ENCODE results near the gene SNAP25. TPM values are rescaled to one million over a fixed set of nuclear protein-coding genes. Genes with fewer than 3 reads are reported as not detected.

SNAP25 gene
- total RNA-seq, 1 donor from 2014 or later, result 3.5 TPM

GRCh38 chr20:10304471-10305046, 85.9 kb downstream of the SNAP25 start:
- DNase-seq, result no peak

- no peak for DNase-seq
Observed at GRCh38 chr20:10306440-10307358, 88.1 kb downstream of the SNAP25 start.

- no peak for DNase-seq
Observed at GRCh38 chr20:10307359-10307735, 88.7 kb downstream of the SNAP25 start.

GRCh38 chr20:10308652-10309051, 90.0 kb downstream of the SNAP25 start:
- DNase-seq, result no peak

- no peak for DNase-seq
Observed at GRCh38 chr20:10309326-10309725, 90.7 kb downstream of the SNAP25 start.

- no peak for DNase-seq
Observed at GRCh38 chr20:10312111-10312510, 93.5 kb downstream of the SNAP25 start.

DNA sequence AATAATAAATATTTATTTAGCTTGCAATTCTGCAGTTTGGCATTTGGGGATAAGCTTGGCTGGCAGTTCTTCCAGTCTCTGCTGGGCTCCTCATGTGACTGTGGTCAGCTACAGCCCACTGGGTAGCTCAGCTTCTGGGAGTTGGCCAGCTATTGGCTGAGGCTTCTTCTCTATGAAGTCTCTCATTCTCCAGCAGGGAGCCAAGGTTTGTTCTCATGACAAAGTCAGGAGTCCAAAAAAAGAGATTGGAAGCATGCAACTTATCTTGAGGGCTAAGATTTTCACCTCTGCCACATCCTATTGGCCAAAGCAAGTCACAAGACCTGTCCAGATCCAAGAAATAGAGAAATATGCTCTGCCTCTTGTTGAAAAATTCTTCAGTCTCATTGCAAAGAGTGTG, 94.6 kb downstream of the SNAP25 start:
- no peak for DNase-seq

GRCh38 chr20:10313701-10314100, 95.1 kb downstream of the SNAP25 start:
- DNase-seq, result no peak

DNA sequence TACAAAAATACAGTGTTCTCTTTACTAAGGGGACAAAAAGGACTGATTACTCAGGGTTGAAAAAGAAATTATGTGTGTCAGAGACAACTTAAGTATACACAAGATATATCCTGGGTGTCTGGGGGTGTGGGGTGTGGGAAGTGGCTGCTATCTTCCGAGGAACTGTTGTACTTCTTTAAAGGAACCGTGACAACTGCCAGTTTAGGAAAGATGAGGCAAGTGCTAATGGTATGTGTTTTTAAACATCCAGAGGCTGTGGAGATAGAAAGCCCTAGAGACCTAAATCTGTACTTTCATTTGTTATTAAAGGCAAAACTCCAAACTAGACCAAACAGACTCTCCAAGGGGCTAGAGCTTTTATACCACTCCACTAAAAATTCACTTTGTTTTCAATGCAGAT, 95.6 kb downstream of the SNAP25 start:
- no peak for DNase-seq

GRCh38 chr20:10315138-10315537, 96.5 kb downstream of the SNAP25 start:
- DNase-seq, result no peak

DNA sequence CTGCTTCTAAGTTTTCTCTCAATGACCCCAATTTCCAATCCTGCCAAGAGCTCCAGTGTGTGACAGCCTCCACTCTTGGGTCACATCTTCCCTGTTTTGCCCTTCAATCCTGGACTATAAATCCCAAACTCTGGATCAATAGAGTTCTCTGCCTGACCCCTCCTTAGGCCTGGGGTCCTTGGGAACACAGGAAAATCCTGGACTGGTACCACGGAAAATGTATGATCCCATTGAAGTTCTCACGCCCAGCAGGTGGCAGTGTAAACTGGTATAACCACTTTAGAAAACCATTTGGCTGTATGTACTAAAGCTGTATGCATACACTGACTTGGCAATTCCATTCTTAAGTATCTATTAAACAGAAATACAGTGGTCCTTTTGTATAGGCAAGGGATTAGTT, 98.0 kb downstream of the SNAP25 start:
- DNase-seq, result no peak

DNA sequence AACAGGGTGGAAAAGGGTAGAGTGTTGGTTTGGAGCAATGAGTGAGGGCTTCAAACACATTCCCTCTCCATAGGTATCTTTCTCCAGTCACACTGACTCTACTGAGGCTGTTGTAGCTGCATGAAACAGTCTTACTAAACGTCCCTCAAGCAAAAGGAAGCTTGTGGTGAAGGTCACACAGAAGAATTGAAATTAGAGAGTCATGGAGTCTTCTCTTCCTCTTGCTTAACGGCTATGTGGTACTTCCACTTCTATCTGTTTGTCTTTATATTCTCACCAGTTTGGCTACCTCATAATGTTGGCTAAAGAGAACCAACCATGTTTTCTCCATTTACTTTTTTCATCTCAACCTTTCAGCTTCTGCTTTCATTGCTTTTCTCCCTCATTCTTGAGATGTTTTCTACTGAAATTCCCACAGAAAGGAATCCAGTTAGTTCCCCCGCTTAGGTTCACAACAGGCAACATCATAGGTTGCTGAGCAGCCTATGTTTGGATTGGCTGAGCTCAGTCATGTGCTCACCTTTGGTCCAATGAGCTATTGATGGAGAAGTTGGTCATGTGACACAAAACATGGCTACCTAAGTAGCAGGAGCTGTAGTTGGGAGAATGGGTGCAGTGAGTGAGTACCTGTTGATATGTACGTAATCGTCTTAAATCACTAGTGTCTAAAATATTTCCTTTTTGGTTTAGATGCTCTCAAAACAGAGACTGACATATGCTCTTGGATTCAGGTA, 99.8 kb downstream of the SNAP25 start:
- no peak for DNase-seq

DNA sequence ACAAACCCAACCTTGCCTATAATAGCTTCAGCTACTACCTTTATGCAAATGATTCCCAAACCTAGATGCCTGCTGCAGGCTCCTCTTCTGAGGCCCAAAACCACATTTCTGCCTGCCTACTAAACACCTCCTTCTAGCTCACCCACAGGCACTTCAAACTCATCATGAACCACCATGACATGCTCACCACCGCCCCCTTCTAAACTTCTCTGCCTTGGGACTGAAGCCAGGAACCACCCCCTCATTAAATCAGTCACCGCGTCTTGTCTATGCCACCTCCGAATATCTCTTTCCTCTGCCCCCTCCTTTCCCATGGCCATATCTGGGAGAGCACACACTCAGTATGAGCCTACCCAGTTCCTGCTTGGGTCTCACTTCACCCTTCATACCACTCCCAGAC, 101.2 kb downstream of the SNAP25 start:
- no peak for DNase-seq

- DNase-seq, result peak; percentile 11
Observed at GRCh38 chr20:10321138-10321717, 102.6 kb downstream of the SNAP25 start.

GRCh38 chr20:10322073-10323012, 103.7 kb downstream of the SNAP25 start:
- no peak for DNase-seq

- no peak for DNase-seq
Observed at GRCh38 chr20:10323729-10324128, 105.1 kb downstream of the SNAP25 start.

- DNase-seq, result no peak
Observed at GRCh38 chr20:10324198-10324847, 105.7 kb downstream of the SNAP25 start.

DNA sequence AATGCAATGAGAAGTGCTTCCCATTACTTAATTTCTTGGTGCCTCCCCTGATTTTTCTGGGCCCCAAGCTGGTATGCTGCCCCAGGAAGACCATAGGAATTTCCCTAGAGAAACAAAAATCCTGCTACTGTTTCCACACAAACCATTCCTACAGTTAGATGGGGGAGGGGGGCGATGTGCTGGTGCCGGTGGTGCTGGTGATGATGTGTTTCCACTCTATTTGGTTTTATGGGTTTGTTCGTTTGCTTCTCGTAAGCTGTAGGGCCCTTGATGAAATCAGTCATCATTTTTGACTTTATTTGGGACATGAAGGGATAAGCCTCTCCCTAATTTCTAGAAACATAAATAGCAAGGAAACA, 110.2 kb downstream of the SNAP25 start:
- no peak for DNase-seq

- DNase-seq, result no peak
Observed at GRCh38 chr20:10329387-10330005, 110.9 kb downstream of the SNAP25 start.

- no peak for DNase-seq
Observed at GRCh38 chr20:10330071-10330470, 111.4 kb downstream of the SNAP25 start.

All from skin of body (tissue), 2 donors.